Limb (tissue), 2 donors: ENCODE data around the gene LHFPL3.
"Not testable (repeated sequence)": the region's sequence is repeated elsewhere in the genome, so short reads cannot be mapped to it uniquely, and the experiment has no call there.

Experiments
- DNase-seq, 2 donors: peaks; one replicate each; pipeline ENCODE4 v3.0.0-alpha.2; 2016; ENCODE audit errors: extremely low spot score in 2 of 2

Gene LHFPL3

GRCh38 chr7:104931181-104931781 is 602.9 kb downstream of the LHFPL3 start:
- no peak for DNase-seq

GRCh38 chr7:104933022-104933421 is 604.6 kb downstream of the LHFPL3 start:
- DNase-seq, result no peak

- no peak for DNase-seq
Measured at GRCh38 chr7:104933521-104933988, 605.2 kb downstream of the LHFPL3 start.

- DNase-seq, result no peak
Measured at GRCh38 chr7:104934665-104935064, 606.3 kb downstream of the LHFPL3 start.

- DNase-seq, result no peak
Measured at GRCh38 chr7:104935276-104935675, 606.9 kb downstream of the LHFPL3 start.

- no peak for DNase-seq
Measured at GRCh38 chr7:104936546-104936945, 608.1 kb downstream of the LHFPL3 start.

- not testable (repeated sequence) for DNase-seq
Measured at GRCh38 chr7:104937489-104937888, 609.1 kb downstream of the LHFPL3 start.

GRCh38 chr7:104938741-104939390 is 610.5 kb downstream of the LHFPL3 start:
- no peak for DNase-seq

- DNase-seq, result no peak
Measured at GRCh38 chr7:104940023-104940710, 611.8 kb downstream of the LHFPL3 start.

- no peak for DNase-seq
Measured at GRCh38 chr7:104943502-104944343, 615.3 kb downstream of the LHFPL3 start.

GRCh38 chr7:104945599-104945956 is 617.2 kb downstream of the LHFPL3 start:
- DNase-seq, result no peak

GRCh38 chr7:104946338-104946737 is 617.9 kb downstream of the LHFPL3 start:
- DNase-seq, result no peak

- DNase-seq, result no peak
Measured at GRCh38 chr7:104950006-104950405, 621.6 kb downstream of the LHFPL3 start.

- DNase-seq, result no peak
Measured at GRCh38 chr7:104950754-104951153, 622.4 kb downstream of the LHFPL3 start.

- no peak for DNase-seq
Measured at GRCh38 chr7:104951546-104951945, 623.1 kb downstream of the LHFPL3 start.

GRCh38 chr7:104955276-104955675 is 626.9 kb downstream of the LHFPL3 start:
- no peak for DNase-seq
